Endothelial cell of umbilical vein (primary cell): ENCODE data around the gene PHC2.

Experiments
- EZH2 ChIP-seq: IDR thresholded peaks from 2 replicates; pipeline ENCODE4 v1.6.1; 2012; ENCODE audit warnings: borderline replicate concordance, low read depth, mild to moderate bottlenecking, moderate library complexity, low read length, inconsistent platforms; ENCODE audit not compliant: severe bottlenecking
- FOS ChIP-seq: IDR thresholded peaks from 2 replicates; pipeline ENCODE4 v1.6.1; 2011; ENCODE audit warnings: mild to moderate bottlenecking, low read length, moderate library complexity, borderline replicate concordance; ENCODE audit not compliant: insufficient read depth
- GATA2 ChIP-seq: IDR thresholded peaks from 2 replicates; pipeline ENCODE4 v1.7.0; 2011; ENCODE audit warnings: low read depth, mild to moderate bottlenecking, moderate library complexity, mixed read lengths, low read length; ENCODE audit not compliant: insufficient read length, insufficient read depth
- JUN ChIP-seq: IDR thresholded peaks from 2 replicates; pipeline ENCODE4 v1.6.1; 2011; ENCODE audit warnings: borderline replicate concordance, low read depth; ENCODE audit not compliant: insufficient read length, insufficient read depth
- MYC ChIP-seq: IDR thresholded peaks from one replicate; pipeline ENCODE4 v1.6.1; 2011; ENCODE audit warnings: mild to moderate bottlenecking, low read depth, low read length
- POLR2A ChIP-seq: IDR thresholded peaks from 2 replicates; pipeline ENCODE4 v1.6.1; 2012; ENCODE audit warnings: low read depth, mild to moderate bottlenecking, control low read depth, low read length
- POLR2AphosphoS5 ChIP-seq: IDR thresholded peaks from 2 replicates; pipeline ENCODE4 v1.6.1; 2012; ENCODE audit warnings: low read depth, mild to moderate bottlenecking, control low read depth, low read length, moderate library complexity; ENCODE audit not compliant: insufficient read depth
- TF ChIP-seq, protein P1 (sequence below), 2 donors: IDR thresholded peaks; 1 replicate in 1 of 2; 2 replicates in 1 of 2; pipeline ENCODE4 v1.5.1; 2011; ENCODE audit warnings: low read length in 2 of 2, mild to moderate bottlenecking in 2 of 2, moderate library complexity in 2 of 2, control low read depth in 1 of 2, inconsistent platforms in 1 of 2, low read depth in 1 of 2; ENCODE audit not compliant: insufficient read depth in 1 of 2; ENCODE audit errors: extremely low read depth in 1 of 2
- TF ChIP-seq, protein P2 (sequence below): IDR thresholded peaks from 2 replicates; pipeline ENCODE4 v1.6.1; 2011; ENCODE audit not compliant: insufficient read depth, insufficient read length

DNA sequence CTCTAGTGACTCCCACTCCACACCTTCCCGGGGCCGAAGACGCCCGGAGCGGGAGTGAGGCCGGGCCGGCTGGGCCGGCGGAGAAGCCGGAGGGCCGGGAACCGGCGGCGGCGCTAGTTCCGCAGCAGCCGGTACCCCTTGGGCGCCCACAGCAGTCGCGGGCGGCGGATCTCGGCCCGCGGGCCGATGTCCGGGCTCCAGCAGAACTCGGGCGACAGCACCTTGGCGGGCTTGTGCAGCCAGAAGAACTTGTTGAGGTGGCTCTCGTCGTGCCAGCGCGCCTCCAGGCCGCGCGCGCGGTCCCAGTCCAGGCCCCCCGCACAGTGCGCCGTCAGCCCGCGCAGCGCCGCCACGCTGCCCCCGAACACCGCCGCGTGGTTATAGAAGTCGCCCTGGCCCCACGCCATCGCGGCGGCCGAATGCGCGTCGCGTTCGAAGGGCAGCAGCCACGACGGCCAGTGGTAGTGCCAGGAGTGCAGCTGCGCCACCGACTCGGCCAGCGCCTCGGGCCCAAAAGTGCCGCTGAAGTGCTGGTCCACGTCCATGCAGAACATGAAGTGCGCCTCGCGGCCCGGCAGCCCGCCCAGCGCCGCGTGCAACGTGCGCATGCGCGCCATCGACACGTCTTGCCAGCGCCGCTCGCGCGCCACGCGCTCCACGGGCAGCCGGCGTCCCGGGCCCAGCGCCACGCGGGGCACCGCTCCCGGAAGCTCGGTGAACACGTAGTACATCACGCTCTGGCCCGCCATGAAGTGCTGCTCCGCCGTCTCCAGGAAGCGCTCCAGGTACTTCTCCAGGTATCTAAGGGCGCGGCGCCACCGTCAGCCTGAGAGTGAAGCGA, 124.0 kb downstream of the PHC2 start:
- TF ChIP-seq, protein P1, sequence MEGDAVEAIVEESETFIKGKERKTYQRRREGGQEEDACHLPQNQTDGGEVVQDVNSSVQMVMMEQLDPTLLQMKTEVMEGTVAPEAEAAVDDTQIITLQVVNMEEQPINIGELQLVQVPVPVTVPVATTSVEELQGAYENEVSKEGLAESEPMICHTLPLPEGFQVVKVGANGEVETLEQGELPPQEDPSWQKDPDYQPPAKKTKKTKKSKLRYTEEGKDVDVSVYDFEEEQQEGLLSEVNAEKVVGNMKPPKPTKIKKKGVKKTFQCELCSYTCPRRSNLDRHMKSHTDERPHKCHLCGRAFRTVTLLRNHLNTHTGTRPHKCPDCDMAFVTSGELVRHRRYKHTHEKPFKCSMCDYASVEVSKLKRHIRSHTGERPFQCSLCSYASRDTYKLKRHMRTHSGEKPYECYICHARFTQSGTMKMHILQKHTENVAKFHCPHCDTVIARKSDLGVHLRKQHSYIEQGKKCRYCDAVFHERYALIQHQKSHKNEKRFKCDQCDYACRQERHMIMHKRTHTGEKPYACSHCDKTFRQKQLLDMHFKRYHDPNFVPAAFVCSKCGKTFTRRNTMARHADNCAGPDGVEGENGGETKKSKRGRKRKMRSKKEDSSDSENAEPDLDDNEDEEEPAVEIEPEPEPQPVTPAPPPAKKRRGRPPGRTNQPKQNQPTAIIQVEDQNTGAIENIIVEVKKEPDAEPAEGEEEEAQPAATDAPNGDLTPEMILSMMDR (IDR thresholded peaks at IDR 0.05; ENCODE audit: extremely low read depth in 1 of 2, insufficient read depth in 1 of 2, low read depth in 1 of 2, low read length in 2 of 2) = no peak
- TF ChIP-seq POLR2AphosphoS5 (no peak), POLR2A (no peak), FOS (no peak), EZH2 (no peak), JUN (no peak), MYC (no peak), GATA2 (no peak)
- TF ChIP-seq, protein P2, sequence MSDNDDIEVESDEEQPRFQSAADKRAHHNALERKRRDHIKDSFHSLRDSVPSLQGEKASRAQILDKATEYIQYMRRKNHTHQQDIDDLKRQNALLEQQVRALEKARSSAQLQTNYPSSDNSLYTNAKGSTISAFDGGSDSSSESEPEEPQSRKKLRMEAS = no peak
